ENCODE data around the gene OSBPL7.

The OSBPL7 gene

GRCh38 chr17:47821424-47822391 lies at the start of gene OSBPL7:
TSS of gene OSBPL7 (minus strand) at chr17:47821794. CDS start at chr17:47820278, 1,516 bp downstream.
- peak; percentile 61 for DNase-seq (ENCODE audit: low read depth)

GRCh38 chr17:47871048-47871447 lies 49.5 kb upstream of the OSBPL7 start:
- no peak for DNase-seq (ENCODE audit: low read depth)

- DNase-seq (ENCODE audit: low read depth) = no peak
Observed at GRCh38 chr17:47870056-47870455, 48.5 kb upstream of the OSBPL7 start.

GRCh38 chr17:47869114-47869513 lies 47.5 kb upstream of the OSBPL7 start:
- no peak for DNase-seq (ENCODE audit: low read depth)

- DNase-seq (ENCODE audit: low read depth) = no peak
Observed at GRCh38 chr17:47867813-47868533, 46.4 kb upstream of the OSBPL7 start.

GRCh38 chr17:47866941-47867340 lies 45.3 kb upstream of the OSBPL7 start:
- no peak for DNase-seq (ENCODE audit: low read depth)

GRCh38 chr17:47864791-47865216 lies 43.2 kb upstream of the OSBPL7 start:
- DNase-seq (ENCODE audit: low read depth) = no peak

GRCh38 chr17:47862621-47863440 lies 41.2 kb upstream of the OSBPL7 start:
- DNase-seq (ENCODE audit: low read depth) = peak; percentile 82

- no peak for DNase-seq (ENCODE audit: low read depth)
Observed at GRCh38 chr17:47860386-47860785, 38.8 kb upstream of the OSBPL7 start.

GRCh38 chr17:47857551-47858455 lies 36.2 kb upstream of the OSBPL7 start:
- no peak for DNase-seq (ENCODE audit: low read depth)

- DNase-seq (ENCODE audit: low read depth) = no peak
Observed at GRCh38 chr17:47856830-47857229, 35.2 kb upstream of the OSBPL7 start.

GRCh38 chr17:47855737-47856136 lies 34.1 kb upstream of the OSBPL7 start:
- DNase-seq (ENCODE audit: low read depth) = no peak

GRCh38 chr17:47853616-47854015 lies 32.0 kb upstream of the OSBPL7 start:
- no peak for DNase-seq (ENCODE audit: low read depth)

- no peak for DNase-seq (ENCODE audit: low read depth)
Observed at GRCh38 chr17:47852113-47852949, 30.7 kb upstream of the OSBPL7 start.

GRCh38 chr17:47851764-47852112 lies 30.1 kb upstream of the OSBPL7 start:
- no peak for DNase-seq (ENCODE audit: low read depth)

GRCh38 chr17:47850692-47851573 lies 29.3 kb upstream of the OSBPL7 start, which contains the start of gene SP6:
TSS of gene SP6 (minus strand) at chr17:47851163. CDS start at chr17:47848429, 2,734 bp downstream.
- no peak for DNase-seq (ENCODE audit: low read depth)

GRCh38 chr17:47850373-47850691 lies 28.7 kb upstream of the OSBPL7 start:
- DNase-seq (ENCODE audit: low read depth) = no peak

GRCh38 chr17:47848198-47848513 lies 26.6 kb upstream of the OSBPL7 start:
- DNase-seq (ENCODE audit: low read depth) = no peak

Data from HS-27A (cell line).